Inferior parietal cortex (tissue), 1 donor: ENCODE measurements around the gene CHST8.
"Not testable (repeated sequence)": the region's sequence is repeated elsewhere in the genome, so short reads cannot be mapped to it uniquely, and the experiment has no call there.

Experiments
- DNase-seq: peaks from one replicate; pipeline ENCODE4 v3.0.0-alpha.2; 2016; ENCODE audit errors: extremely low spot score

The CHST8 gene

GRCh38 chr19:33641956-33642498 lies 20.3 kb downstream of the CHST8 start:
- no peak for DNase-seq

GRCh38 chr19:33644284-33644836 lies 22.6 kb downstream of the CHST8 start:
- no peak for DNase-seq

GRCh38 chr19:33646306-33646705 lies 24.6 kb downstream of the CHST8 start:
- DNase-seq, result no peak

- DNase-seq, result no peak
Measured at GRCh38 chr19:33647146-33647545, 25.4 kb downstream of the CHST8 start.

GRCh38 chr19:33649627-33650305 lies 28.0 kb downstream of the CHST8 start:
- no peak for DNase-seq

- DNase-seq, result no peak
Measured at GRCh38 chr19:33653684-33654083, 31.9 kb downstream of the CHST8 start.

- no peak for DNase-seq
Measured at GRCh38 chr19:33654840-33655508, 33.2 kb downstream of the CHST8 start.

- no peak for DNase-seq
Measured at GRCh38 chr19:33659835-33660234, 38.1 kb downstream of the CHST8 start.

GRCh38 chr19:33660410-33661124 lies 38.8 kb downstream of the CHST8 start:
- DNase-seq, result no peak

GRCh38 chr19:33661336-33661735 lies 39.6 kb downstream of the CHST8 start:
- no peak for DNase-seq

- no peak for DNase-seq
Measured at GRCh38 chr19:33662391-33663092, 40.8 kb downstream of the CHST8 start.

GRCh38 chr19:33663316-33663715 lies 41.6 kb downstream of the CHST8 start:
- DNase-seq, result not testable (repeated sequence)

GRCh38 chr19:33664744-33665143 lies 43.0 kb downstream of the CHST8 start:
- DNase-seq, result no peak

- no peak for DNase-seq
Measured at GRCh38 chr19:33665776-33666595, 44.2 kb downstream of the CHST8 start.

GRCh38 chr19:33667141-33667650 lies 45.4 kb downstream of the CHST8 start:
- DNase-seq, result no peak

GRCh38 chr19:33667881-33668280 lies 46.1 kb downstream of the CHST8 start:
- no peak for DNase-seq

GRCh38 chr19:33668968-33669367 lies 47.2 kb downstream of the CHST8 start:
- DNase-seq, result no peak

GRCh38 chr19:33669376-33669775 lies 47.6 kb downstream of the CHST8 start:
- no peak for DNase-seq

- no peak for DNase-seq
Measured at GRCh38 chr19:33670398-33670797, 48.6 kb downstream of the CHST8 start.

- DNase-seq, result no peak
Measured at GRCh38 chr19:33671211-33671610, 49.5 kb downstream of the CHST8 start.
